HG03103 (cell line): Measurements from ENCODE around the gene ZNF385B.

Source experiments
- ATAC-seq: cut with Tn5 transposase; IDR thresholded peaks from one replicate; pipeline ENCODE4 v1.9.1; 2021; ENCODE audit warnings: low read depth; ENCODE audit not compliant: unreplicated experiment

The ZNF385B gene

GRCh38 chr2:179692043-179692442, 169.4 kb downstream of the ZNF385B start:
- no peak for ATAC-seq

GRCh38 chr2:179691235-179691634, 170.2 kb downstream of the ZNF385B start:
- no peak for ATAC-seq

GRCh38 chr2:179686718-179687342, 174.6 kb downstream of the ZNF385B start:
- ATAC-seq = no peak

- no peak for ATAC-seq
These were observed 175.3 kb downstream of the ZNF385B start for GRCh38 chr2:179686069-179686468.

- no peak for ATAC-seq
These were observed 176.3 kb downstream of the ZNF385B start for GRCh38 chr2:179685146-179685545.

GRCh38 chr2:179682756-179683155, 178.7 kb downstream of the ZNF385B start:
- ATAC-seq = no peak

GRCh38 chr2:179677746-179678505, 183.5 kb downstream of the ZNF385B start:
- ATAC-seq = no peak

GRCh38 chr2:179677077-179677688, 184.2 kb downstream of the ZNF385B start:
- ATAC-seq = no peak

GRCh38 chr2:179675435-179675834, 186.0 kb downstream of the ZNF385B start:
- no peak for ATAC-seq

- no peak for ATAC-seq
These were observed 190.1 kb downstream of the ZNF385B start for GRCh38 chr2:179671043-179671981.

GRCh38 chr2:179669196-179669595, 192.2 kb downstream of the ZNF385B start:
- no peak for ATAC-seq

GRCh38 chr2:179664972-179665812, 196.2 kb downstream of the ZNF385B start:
- ATAC-seq = no peak

GRCh38 chr2:179661986-179662385, 199.4 kb downstream of the ZNF385B start:
- ATAC-seq = no peak

- no peak for ATAC-seq
These were observed 204.3 kb downstream of the ZNF385B start for GRCh38 chr2:179657068-179657595.

GRCh38 chr2:179655627-179656026, 205.8 kb downstream of the ZNF385B start:
- no peak for ATAC-seq

GRCh38 chr2:179654806-179655205, 206.6 kb downstream of the ZNF385B start:
- ATAC-seq = no peak

- ATAC-seq = no peak
These were observed 209.1 kb downstream of the ZNF385B start for GRCh38 chr2:179652296-179652695.

- ATAC-seq = no peak
These were observed 211.0 kb downstream of the ZNF385B start for GRCh38 chr2:179650420-179650819.

- ATAC-seq = no peak
These were observed 214.4 kb downstream of the ZNF385B start for GRCh38 chr2:179646862-179647587.
